MCF 10A (cell line): ENCODE results near the gene ARHGAP44. TPM values are rescaled to one million over a fixed set of nuclear protein-coding genes. Genes with fewer than 3 reads are reported as not detected.

Experiments
- BruUV-seq: library from RNA; stranded (reverse); fragments of 400-500 nt; replicated peaks from 2 replicates; lab custom pipeline; 2021; lab: Mats Ljungman, UMichigan
- CTCF ChIA-PET: fragments of 300-600 bp; sonication (Branson Sonifier 250); formaldehyde crosslinking; extraction: SDS; loops from one replicate; lab custom pipeline; 2021; ENCODE audit warnings: antibody characterized with exemption, inconsistent platforms; lab: Yijun Ruan, JAX
- POLR2A ChIA-PET: fragments of 300-600, 350-650 bp; sonication (Branson Sonifier 250); formaldehyde crosslinking; extraction: SDS; loops from one replicate; lab custom pipeline; 2020; ENCODE audit warnings: antibody characterized with exemption, inconsistent platforms; lab: Yijun Ruan, JAX
- DNase-seq: peaks from one replicate; pipeline ENCODE4 v3.0.0-alpha.2; 2018; ENCODE audit not compliant: unreplicated experiment
- H3K27ac Mint-ChIP-seq: one replicate; pipeline ENCODE4 v1.8.0; 2022; ENCODE audit warnings: mild to moderate bottlenecking, low read depth, mixed read lengths; ENCODE audit not compliant: unreplicated experiment
- H3K27me3 Mint-ChIP-seq: one replicate; pipeline ENCODE4 v1.8.0; 2022; ENCODE audit warnings: mixed read lengths; ENCODE audit not compliant: insufficient read depth, unreplicated experiment
- H3K36me3 Mint-ChIP-seq: one replicate; pipeline ENCODE4 v1.8.0; 2022; ENCODE audit warnings: mild to moderate bottlenecking, moderate library complexity, mixed read lengths; ENCODE audit not compliant: insufficient read depth, unreplicated experiment
- H3K4me1 Mint-ChIP-seq: one replicate; pipeline ENCODE4 v1.8.0; 2022; ENCODE audit warnings: mixed read lengths; ENCODE audit not compliant: insufficient read depth, unreplicated experiment
- H3K4me3 Mint-ChIP-seq: one replicate; pipeline ENCODE4 v1.8.0; 2022; ENCODE audit warnings: mild to moderate bottlenecking, moderate library complexity, mixed read lengths; ENCODE audit not compliant: unreplicated experiment
- H3K9me3 Mint-ChIP-seq: one replicate; pipeline ENCODE4 v1.8.0; 2022; ENCODE audit warnings: mixed read lengths; ENCODE audit not compliant: unreplicated experiment
- intact Hi-C: fragments of 100-400 bp; cut with micrococcal nuclease; formaldehyde crosslinking; loops from 2 replicates; pipeline ENCODE4 v1.14.1; 2022
- total RNA-seq: library from RNA; stranded (reverse); gene quantifications from 2 replicates; pipeline ENCODE4 v1.2.3, GENCODE V29; 2022
- TF ChIP-seq, protein P1 (sequence below): fragments of 200-600 bp; IDR thresholded peaks from one replicate; pipeline ENCODE4 v1.8.0; 2022; ENCODE audit warnings: antibody characterized with exemption, mild to moderate bottlenecking; ENCODE audit not compliant: unreplicated experiment

Gene ARHGAP44
- total RNA-seq, 1 experiment from 2014 or later: 1.3 TPM

GRCh38 chr17:12959441-12959840, 170.1 kb downstream of the ARHGAP44 start:
- TF ChIP-seq, protein P1, sequence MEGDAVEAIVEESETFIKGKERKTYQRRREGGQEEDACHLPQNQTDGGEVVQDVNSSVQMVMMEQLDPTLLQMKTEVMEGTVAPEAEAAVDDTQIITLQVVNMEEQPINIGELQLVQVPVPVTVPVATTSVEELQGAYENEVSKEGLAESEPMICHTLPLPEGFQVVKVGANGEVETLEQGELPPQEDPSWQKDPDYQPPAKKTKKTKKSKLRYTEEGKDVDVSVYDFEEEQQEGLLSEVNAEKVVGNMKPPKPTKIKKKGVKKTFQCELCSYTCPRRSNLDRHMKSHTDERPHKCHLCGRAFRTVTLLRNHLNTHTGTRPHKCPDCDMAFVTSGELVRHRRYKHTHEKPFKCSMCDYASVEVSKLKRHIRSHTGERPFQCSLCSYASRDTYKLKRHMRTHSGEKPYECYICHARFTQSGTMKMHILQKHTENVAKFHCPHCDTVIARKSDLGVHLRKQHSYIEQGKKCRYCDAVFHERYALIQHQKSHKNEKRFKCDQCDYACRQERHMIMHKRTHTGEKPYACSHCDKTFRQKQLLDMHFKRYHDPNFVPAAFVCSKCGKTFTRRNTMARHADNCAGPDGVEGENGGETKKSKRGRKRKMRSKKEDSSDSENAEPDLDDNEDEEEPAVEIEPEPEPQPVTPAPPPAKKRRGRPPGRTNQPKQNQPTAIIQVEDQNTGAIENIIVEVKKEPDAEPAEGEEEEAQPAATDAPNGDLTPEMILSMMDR: no peak
- Mint-ChIP-seq H3K4me1 (no peaks in the 10 kb centered on the region), H3K9me3 (peaks cover 6% of the 10 kb centered on the region), H3K27me3 (no peaks in the 10 kb centered on the region), H3K4me3 (no peak overlapping the region), H3K36me3 (no peaks in the 10 kb centered on the region), H3K27ac (no peak overlapping the region)
- POLR2A ChIA-PET: no interaction called here
- intact Hi-C loops: no loop called here
- CTCF ChIA-PET: no interaction called here
- peak; percentile 50 for DNase-seq
- BruUV-seq: no TSS peak

DNA sequence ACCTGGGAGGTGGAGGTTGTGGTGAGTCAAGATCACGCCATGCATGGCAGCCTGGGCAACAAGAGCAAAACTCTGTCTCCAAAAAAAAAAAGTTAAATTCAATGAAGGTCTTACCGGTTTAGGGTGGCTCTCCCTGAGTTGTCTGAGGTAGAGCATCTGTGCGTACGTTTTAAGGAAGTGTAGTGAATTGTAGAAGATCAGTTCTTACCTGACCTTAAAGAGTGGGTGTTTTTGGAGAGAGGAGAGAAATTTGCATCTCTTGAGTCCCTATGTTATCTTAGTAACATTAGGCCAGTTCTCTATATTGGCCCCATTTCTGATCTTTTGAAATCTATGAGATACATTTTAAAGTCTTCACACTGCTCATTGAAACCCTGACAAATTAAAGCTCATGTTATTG, 172.4 kb downstream of the ARHGAP44 start:
- ChIA-PET POLR2A (interaction anchor here (0.7 to 1.6 kb wide), 2 partner anchors 11 to 56 kb away, joined by 3 to 4 read pairs; partner anchors contain the start of gene ELAC2), CTCF (interaction anchor here (0.7 kb wide), 1 partner anchor 61 kb away, joined by 3 read pairs; no protein-coding TSS in a partner anchor)
- no TSS peak for BruUV-seq
- H3K27ac Mint-ChIP-seq: no peak overlapping the region
- H3K4me3 Mint-ChIP-seq: no peak overlapping the region
- no peak for DNase-seq
- no peaks in the 10 kb centered on the region for H3K36me3 Mint-ChIP-seq
- H3K27me3 Mint-ChIP-seq: no peaks in the 10 kb centered on the region
- intact Hi-C loops: no loop called here
- H3K4me1 Mint-ChIP-seq: no peaks in the 10 kb centered on the region
- TF ChIP-seq, protein P1: no peak
- H3K9me3 Mint-ChIP-seq: peaks cover 6% of the 10 kb centered on the region

- TF ChIP-seq, protein P1: no peak
- Mint-ChIP-seq H3K4me1 (no peaks in the 10 kb centered on the region), H3K4me3 (no peak overlapping the region), H3K27ac (no peak overlapping the region), H3K36me3 (no peaks in the 10 kb centered on the region), H3K9me3 (peaks cover 6% of the 10 kb centered on the region), H3K27me3 (no peaks in the 10 kb centered on the region)
- intact Hi-C loops: no loop called here
- DNase-seq: no peak
- no TSS peak for BruUV-seq
- ChIA-PET CTCF (interaction anchor here (0.6 to 1.2 kb wide), 5 partner anchors 39 to 1220 kb away, joined by 3 to 5 read pairs (median 3); no protein-coding TSS in a partner anchor), POLR2A (no interaction called here)
These were observed 174.2 kb downstream of the ARHGAP44 start for GRCh38 chr17:12963505-12963904.

GRCh38 chr17:12964162-12964561, 174.9 kb downstream of the ARHGAP44 start:
- ChIA-PET CTCF (interaction anchor here (0.6 kb wide), 3 partner anchors 41 to 1220 kb away, joined by 3 to 5 read pairs (median 4); no protein-coding TSS in a partner anchor), POLR2A (interaction anchor here (0.7 to 1.1 kb wide), 2 partner anchors 17 to 776 kb away, joined by 3 read pairs; no protein-coding TSS in a partner anchor)
- Mint-ChIP-seq H3K27me3 (no peaks in the 10 kb centered on the region), H3K4me1 (no peaks in the 10 kb centered on the region), H3K27ac (no peak overlapping the region), H3K9me3 (peaks cover 6% of the 10 kb centered on the region), H3K36me3 (no peaks in the 10 kb centered on the region), H3K4me3 (no peak overlapping the region)
- DNase-seq: no peak
- TF ChIP-seq, protein P1: no peak
- intact Hi-C loops: no loop called here
- BruUV-seq: no TSS peak
